SK-N-SH treated with all-trans-retinoic acid at 6 μM for 48 hours (cell line): ENCODE data around the gene KRTAP21-1.

ENCODE experiments used
- ATAC-seq: fragments of 200-7000 bp; cut with Tn5 transposase; 3 replicates; pipeline ENCODE4 v1.9.1; 2020; ENCODE audit warnings: mild to moderate bottlenecking, moderate library complexity
- BACH2 ChIP-seq: fragments of 250-450 bp; sonication (Bioruptor Pico); IDR thresholded peaks from 2 replicates; pipeline ENCODE4 v1.9.0; 2021; ENCODE audit warnings: mild to moderate bottlenecking, borderline replicate concordance
- CSDC2 ChIP-seq: fragments of 250-450 bp; sonication (Bioruptor Pico); IDR thresholded peaks from 2 replicates; pipeline ENCODE4 v1.5.0; 2020; ENCODE audit warnings: mild to moderate bottlenecking, moderate library complexity
- GLIS3 ChIP-seq: fragments of 250-450 bp; sonication (Bioruptor Pico); IDR thresholded peaks from 2 replicates; pipeline ENCODE4 v1.5.0; 2020; ENCODE audit warnings: mild to moderate bottlenecking, moderate library complexity
- ISL1 ChIP-seq: fragments of 250-450 bp; sonication (Bioruptor Pico); IDR thresholded peaks from 2 replicates; pipeline ENCODE4 v2.1.2; 2022; ENCODE audit warnings: mild to moderate bottlenecking, moderate library complexity
- OSR1 ChIP-seq: fragments of 250-450 bp; sonication (Bioruptor Pico); IDR thresholded peaks from 2 replicates; pipeline ENCODE4 v1.8.0; 2022; ENCODE audit warnings: moderate library complexity, mild to moderate bottlenecking, inconsistent platforms
- POU6F1 ChIP-seq: fragments of 250-450 bp; sonication (Bioruptor Pico); IDR thresholded peaks from 2 replicates; pipeline ENCODE4 v1.8.0; 2021; ENCODE audit warnings: low read depth, mild to moderate bottlenecking, moderate library complexity, borderline replicate concordance
- SNAI2 ChIP-seq: fragments of 250-450 bp; sonication (Bioruptor Pico); IDR thresholded peaks from 2 replicates; pipeline ENCODE4 v1.5.0; 2020; ENCODE audit warnings: mild to moderate bottlenecking, moderate library complexity
- TCF4 ChIP-seq: fragments of 250-450 bp; sonication (Bioruptor Pico); IDR thresholded peaks from 2 replicates; pipeline ENCODE4 v1.8.0; 2021; ENCODE audit warnings: mild to moderate bottlenecking, moderate library complexity, borderline replicate concordance
- TOX ChIP-seq: fragments of 250-450 bp; sonication (Bioruptor Pico); IDR thresholded peaks from 2 replicates; pipeline ENCODE4 v1.8.0; 2021; ENCODE audit warnings: mild to moderate bottlenecking, moderate library complexity, borderline replicate concordance
- ZFP3 ChIP-seq: fragments of 250-450 bp; sonication (Bioruptor Pico); IDR thresholded peaks from 2 replicates; pipeline ENCODE4 v1.5.0; 2020; ENCODE audit warnings: mild to moderate bottlenecking, moderate library complexity
- ZFP30 ChIP-seq: fragments of 450-650 bp; formaldehyde crosslinking; IDR thresholded peaks from 2 replicates; pipeline ENCODE4 v1.5.0; 2022; ENCODE audit warnings: mild to moderate bottlenecking, moderate library complexity
- ZNF565 ChIP-seq: fragments of 450-650 bp; formaldehyde crosslinking; conservative IDR thresholded peaks from 2 replicates; pipeline ENCODE4 v1.5.0; 2020; ENCODE audit warnings: low read depth, mild to moderate bottlenecking, moderate library complexity
- ZNF70 ChIP-seq: fragments of 450-650 bp; formaldehyde crosslinking; IDR thresholded peaks from 2 replicates; pipeline ENCODE4 v1.5.0; 2020; ENCODE audit warnings: mild to moderate bottlenecking, moderate library complexity
- TF ChIP-seq, protein P1 (sequence below): fragments of 250-450 bp; sonication (Bioruptor Pico); IDR thresholded peaks from 2 replicates; pipeline ENCODE4 v1.8.0; 2020; ENCODE audit warnings: mild to moderate bottlenecking, moderate library complexity, borderline replicate concordance
- TF ChIP-seq, protein P2 (sequence below): fragments of 250-450 bp; sonication (Bioruptor Pico); IDR thresholded peaks from 2 replicates; pipeline ENCODE4 v1.5.0; 2020; ENCODE audit warnings: mild to moderate bottlenecking, moderate library complexity
- TF ChIP-seq, protein P3 (sequence below): fragments of 250-450 bp; sonication (Bioruptor Pico); IDR thresholded peaks from 2 replicates; pipeline ENCODE4 v1.5.1; 2020; ENCODE audit warnings: low read depth, mild to moderate bottlenecking, moderate library complexity

The KRTAP21-1 gene

DNA sequence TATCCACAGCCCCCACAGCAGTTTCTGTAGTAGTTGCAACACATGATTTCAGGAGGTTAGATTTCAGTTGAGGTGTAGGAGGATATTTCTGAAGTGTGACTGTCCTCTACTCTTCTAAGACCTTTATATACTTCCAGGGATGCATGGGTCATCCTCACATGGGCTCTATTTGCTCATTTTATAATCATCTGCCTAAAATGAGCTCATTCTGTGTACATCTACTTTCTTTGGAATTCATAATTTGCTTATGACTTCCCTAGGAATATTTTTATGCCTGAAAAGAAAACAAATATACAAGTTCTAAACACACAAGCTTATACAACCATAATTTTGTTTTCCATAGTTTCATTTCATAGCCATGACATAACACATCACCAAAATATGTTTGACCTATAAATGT is 8.1 kb downstream of the KRTAP21-1 start, which contains the start of gene KRTAP21-2:
KRTAP21-2 (minus strand) TSS at position 101 of the 400 bp plus-strand sequence; CDS start at position 44, 57 bp downstream.
- TF ChIP-seq GLIS3 (CRISPR knock-in tag) (no peak), SNAI2 (CRISPR knock-in tag) (no peak), ZFP30 (no peak)
- TF ChIP-seq, protein P1, sequence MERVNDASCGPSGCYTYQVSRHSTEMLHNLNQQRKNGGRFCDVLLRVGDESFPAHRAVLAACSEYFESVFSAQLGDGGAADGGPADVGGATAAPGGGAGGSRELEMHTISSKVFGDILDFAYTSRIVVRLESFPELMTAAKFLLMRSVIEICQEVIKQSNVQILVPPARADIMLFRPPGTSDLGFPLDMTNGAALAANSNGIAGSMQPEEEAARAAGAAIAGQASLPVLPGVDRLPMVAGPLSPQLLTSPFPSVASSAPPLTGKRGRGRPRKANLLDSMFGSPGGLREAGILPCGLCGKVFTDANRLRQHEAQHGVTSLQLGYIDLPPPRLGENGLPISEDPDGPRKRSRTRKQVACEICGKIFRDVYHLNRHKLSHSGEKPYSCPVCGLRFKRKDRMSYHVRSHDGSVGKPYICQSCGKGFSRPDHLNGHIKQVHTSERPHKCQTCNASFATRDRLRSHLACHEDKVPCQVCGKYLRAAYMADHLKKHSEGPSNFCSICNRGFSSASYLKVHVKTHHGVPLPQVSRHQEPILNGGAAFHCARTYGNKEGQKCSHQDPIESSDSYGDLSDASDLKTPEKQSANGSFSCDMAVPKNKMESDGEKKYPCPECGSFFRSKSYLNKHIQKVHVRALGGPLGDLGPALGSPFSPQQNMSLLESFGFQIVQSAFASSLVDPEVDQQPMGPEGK = no peak
- ATAC-seq = no peak

DNA sequence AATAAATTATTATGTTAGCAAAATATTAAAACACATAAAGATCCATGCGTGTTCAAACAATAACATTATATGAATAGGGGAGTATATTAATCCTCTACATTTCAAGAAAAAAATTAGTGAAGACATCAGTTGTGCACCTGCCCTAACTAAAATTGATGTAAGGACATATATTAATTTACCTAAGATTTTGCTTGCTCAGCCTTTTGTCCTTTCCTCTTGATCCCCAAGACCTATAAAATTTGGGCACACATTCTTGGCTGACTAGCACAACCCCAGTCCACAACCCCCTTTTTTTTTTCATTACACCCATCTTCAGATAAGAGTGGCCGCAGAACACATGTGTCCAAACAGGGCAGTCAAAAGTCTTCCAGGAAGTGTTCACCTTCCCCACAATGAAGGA is 14.8 kb downstream of the KRTAP21-1 start:
- no peak for ATAC-seq
- TF ChIP-seq OSR1 (CRISPR knock-in tag) (no peak), TOX (CRISPR knock-in tag) (no peak), ZFP3 (no peak), CSDC2 (CRISPR knock-in tag) (no peak)
- TF ChIP-seq, protein P2, sequence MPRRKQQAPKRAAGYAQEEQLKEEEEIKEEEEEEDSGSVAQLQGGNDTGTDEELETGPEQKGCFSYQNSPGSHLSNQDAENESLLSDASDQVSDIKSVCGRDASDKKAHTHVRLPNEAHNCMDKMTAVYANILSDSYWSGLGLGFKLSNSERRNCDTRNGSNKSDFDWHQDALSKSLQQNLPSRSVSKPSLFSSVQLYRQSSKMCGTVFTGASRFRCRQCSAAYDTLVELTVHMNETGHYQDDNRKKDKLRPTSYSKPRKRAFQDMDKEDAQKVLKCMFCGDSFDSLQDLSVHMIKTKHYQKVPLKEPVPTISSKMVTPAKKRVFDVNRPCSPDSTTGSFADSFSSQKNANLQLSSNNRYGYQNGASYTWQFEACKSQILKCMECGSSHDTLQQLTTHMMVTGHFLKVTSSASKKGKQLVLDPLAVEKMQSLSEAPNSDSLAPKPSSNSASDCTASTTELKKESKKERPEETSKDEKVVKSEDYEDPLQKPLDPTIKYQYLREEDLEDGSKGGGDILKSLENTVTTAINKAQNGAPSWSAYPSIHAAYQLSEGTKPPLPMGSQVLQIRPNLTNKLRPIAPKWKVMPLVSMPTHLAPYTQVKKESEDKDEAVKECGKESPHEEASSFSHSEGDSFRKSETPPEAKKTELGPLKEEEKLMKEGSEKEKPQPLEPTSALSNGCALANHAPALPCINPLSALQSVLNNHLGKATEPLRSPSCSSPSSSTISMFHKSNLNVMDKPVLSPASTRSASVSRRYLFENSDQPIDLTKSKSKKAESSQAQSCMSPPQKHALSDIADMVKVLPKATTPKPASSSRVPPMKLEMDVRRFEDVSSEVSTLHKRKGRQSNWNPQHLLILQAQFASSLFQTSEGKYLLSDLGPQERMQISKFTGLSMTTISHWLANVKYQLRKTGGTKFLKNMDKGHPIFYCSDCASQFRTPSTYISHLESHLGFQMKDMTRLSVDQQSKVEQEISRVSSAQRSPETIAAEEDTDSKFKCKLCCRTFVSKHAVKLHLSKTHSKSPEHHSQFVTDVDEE (CRISPR knock-in tag) = no peak

DNA sequence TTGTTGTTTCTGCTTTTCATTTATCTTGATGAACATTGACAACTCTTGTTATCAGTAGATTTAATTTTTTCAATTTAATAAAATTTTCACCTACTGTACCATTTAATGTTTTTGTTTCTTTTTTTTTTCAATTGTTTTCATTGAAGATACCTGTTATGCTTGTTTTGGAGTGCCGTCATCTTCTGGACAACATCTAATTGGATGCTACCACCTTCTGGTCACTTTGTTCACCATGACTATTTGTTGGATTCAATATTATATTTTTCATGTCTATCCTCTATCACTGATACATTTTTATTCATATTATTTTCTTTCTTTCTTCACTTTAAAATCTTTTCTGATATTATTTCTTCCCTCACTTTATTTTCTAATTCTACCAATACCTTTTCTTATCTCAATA is 22.2 kb downstream of the KRTAP21-1 start:
- ATAC-seq = no peak
- TF ChIP-seq, protein P3, sequence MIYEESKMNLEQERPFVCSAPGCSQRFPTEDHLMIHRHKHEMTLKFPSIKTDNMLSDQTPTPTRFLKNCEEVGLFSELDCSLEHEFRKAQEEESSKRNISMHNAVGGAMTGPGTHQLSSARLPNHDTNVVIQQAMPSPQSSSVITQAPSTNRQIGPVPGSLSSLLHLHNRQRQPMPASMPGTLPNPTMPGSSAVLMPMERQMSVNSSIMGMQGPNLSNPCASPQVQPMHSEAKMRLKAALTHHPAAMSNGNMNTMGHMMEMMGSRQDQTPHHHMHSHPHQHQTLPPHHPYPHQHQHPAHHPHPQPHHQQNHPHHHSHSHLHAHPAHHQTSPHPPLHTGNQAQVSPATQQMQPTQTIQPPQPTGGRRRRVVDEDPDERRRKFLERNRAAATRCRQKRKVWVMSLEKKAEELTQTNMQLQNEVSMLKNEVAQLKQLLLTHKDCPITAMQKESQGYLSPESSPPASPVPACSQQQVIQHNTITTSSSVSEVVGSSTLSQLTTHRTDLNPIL (CRISPR knock-in tag) = no peak
- no peak for TF ChIP-seq ZNF565 (CRISPR knock-in tag)
- no peak for TF ChIP-seq BACH2 (CRISPR knock-in tag)
- TF ChIP-seq ZFP3 = no peak
- TF ChIP-seq, protein P2 (CRISPR knock-in tag) = no peak
- TF ChIP-seq ZFP30 = no peak
- no peak for TF ChIP-seq GLIS3 (CRISPR knock-in tag)
- TF ChIP-seq ZNF70 (CRISPR knock-in tag) = no peak
- TF ChIP-seq POU6F1 (CRISPR knock-in tag) = no peak
- no peak for TF ChIP-seq TOX (CRISPR knock-in tag)
- no peak for TF ChIP-seq ISL1 (CRISPR knock-in tag)
- no peak for TF ChIP-seq TCF4 (CRISPR knock-in tag)
- TF ChIP-seq CSDC2 (CRISPR knock-in tag) = no peak
- TF ChIP-seq, protein P1 = no peak
